Smooth muscle cell (in vitro differentiated cells): ENCODE results near the gene UBE2QL1. TPM values are rescaled to one million over a fixed set of nuclear protein-coding genes. Genes with fewer than 3 reads are reported as not detected.

ENCODE experiments used
- DNase-seq: peaks from one replicate; lab custom pipeline; 2025; ENCODE audit not compliant: unreplicated experiment; lab: John Stamatoyannopoulos, UW
- H2AFZ ChIP-seq: fragments of 200-600 bp; sonication (generic); 2 replicates; pipeline ENCODE4 v1.6.0; 2016; ENCODE audit warnings: antibody characterized with exemption, low read depth, mild to moderate bottlenecking
- H3F3A ChIP-seq: fragments of 200-600 bp; sonication (generic); 2 replicates; pipeline ENCODE4 v1.6.0; 2017; ENCODE audit warnings: antibody characterized with exemption, low read depth
- H3K27ac ChIP-seq: fragments of 200-600 bp; sonication (generic); 2 replicates; pipeline ENCODE4 v1.5.1; 2016; ENCODE audit warnings: low read depth, mild to moderate bottlenecking
- H3K27me3 ChIP-seq: fragments of 200-600 bp; sonication (generic); 2 replicates; pipeline ENCODE4 v1.6.1; 2016; ENCODE audit warnings: low read depth, mild to moderate bottlenecking
- H3K36me3 ChIP-seq: fragments of 200-600 bp; sonication (generic); 2 replicates; pipeline ENCODE4 v1.5.1; 2016; ENCODE audit warnings: low read depth
- H3K4me1 ChIP-seq: fragments of 200-600 bp; sonication (generic); 2 replicates; pipeline ENCODE4 v1.5.1; 2016; ENCODE audit warnings: low read depth
- H3K4me2 ChIP-seq: fragments of 200-600 bp; sonication (generic); 2 replicates; pipeline ENCODE4 v1.6.0; 2016; ENCODE audit warnings: mild to moderate bottlenecking
- H3K4me3 ChIP-seq: fragments of 200-600 bp; sonication (generic); 2 replicates; pipeline ENCODE4 v1.5.1; 2016; ENCODE audit warnings: mild to moderate bottlenecking
- H3K79me2 ChIP-seq: fragments of 200-600 bp; sonication (generic); 2 replicates; pipeline ENCODE4 v1.6.0; 2016; ENCODE audit warnings: low read depth, mild to moderate bottlenecking
- H3K9ac ChIP-seq: fragments of 200-600 bp; sonication (generic); 2 replicates; pipeline ENCODE4 v1.6.0; 2016; ENCODE audit warnings: low read depth
- H3K9me3 ChIP-seq: fragments of 200-600 bp; sonication (generic); replicated peaks from 2 replicates; pipeline ENCODE4 v1.5.1; 2016; ENCODE audit warnings: low read depth
- H4K20me1 ChIP-seq: fragments of 200-600 bp; sonication (generic); 2 replicates; pipeline ENCODE4 v1.6.0; 2016; ENCODE audit warnings: low read depth
- CTCF ChIP-seq: fragments of 200-600 bp; sonication (generic); IDR thresholded peaks from 2 replicates; pipeline ENCODE4 v1.5.1; 2017; ENCODE audit warnings: borderline replicate concordance, mild to moderate bottlenecking, antibody characterized with exemption; ENCODE audit not compliant: insufficient read depth, poor library complexity, severe bottlenecking
- WGBS: methylation state at CpG from one replicate; pipeline ENCODE4 v1.1.7; 2016; ENCODE audit warnings: low lambda C conversion rate; 5-methylcytosine and 5-hydroxymethylcytosine counted together
- polyA plus RNA-seq: library from polyadenylated mRNA; unstranded; fragments of >200 nt; fragmentation: Nextera tagmentation; extraction: Ambion mirVana; gene quantifications from 2 replicates; pipeline ENCODE4 v1.2.1, GENCODE V29; 2016
- total RNA-seq: library from RNA; depleted of rRNA; stranded (reverse); fragments of >200 nt; gene quantifications from 2 replicates; pipeline ENCODE4 v1.2.3, GENCODE V29; 2014

Gene UBE2QL1
- total and polyA plus RNA-seq, 2 experiments from 2014 or later, result 1.2 to 1.3 TPM

GRCh38 chr5:6480133-6481051, 31.7 kb downstream of the UBE2QL1 start:
- Histone ChIP-seq H4K20me1 (no peaks in the 10 kb centered on the region), H3K9ac (no peak overlapping the region), H3K4me2 (no peak overlapping the region), H3K27me3 (peaks cover 8% of the 10 kb centered on the region), H3K79me2 (no peaks in the 10 kb centered on the region), H3K4me3 (no peak overlapping the region), H3K36me3 (no peaks in the 10 kb centered on the region), H2AFZ (no peak overlapping the region), H3K9me3 (no peaks in the 10 kb centered on the region), H3K27ac (no peak overlapping the region), H3K4me1 (no peaks in the 10 kb centered on the region), H3F3A (no peaks in the 10 kb centered on the region)
- 88% methylated on average over 15 of the region's 15 CpGs for WGBS
- DNase-seq, result no peak
- TF ChIP-seq CTCF, result no peak

- no peaks in the 10 kb centered on the region for H3K79me2 ChIP-seq
- no peak overlapping the region for H3K4me2 ChIP-seq
- no peaks in the 10 kb centered on the region for H3K9me3 ChIP-seq
- no peak overlapping the region for H3K9ac ChIP-seq
- no peak overlapping the region for H2AFZ ChIP-seq
- no peak overlapping the region for H3K27ac ChIP-seq
- H3K27me3 ChIP-seq, result peaks cover 18% of the 10 kb centered on the region
- DNase-seq, result no peak
- H3F3A ChIP-seq, result no peaks in the 10 kb centered on the region
- H4K20me1 ChIP-seq, result no peaks in the 10 kb centered on the region
- H3K4me1 ChIP-seq, result no peaks in the 10 kb centered on the region
- 92% methylated on average over 11 of the region's 11 CpGs for WGBS
- H3K36me3 ChIP-seq, result no peaks in the 10 kb centered on the region
- H3K4me3 ChIP-seq, result no peak overlapping the region
- no peak for TF ChIP-seq CTCF
Measured at GRCh38 chr5:6482735-6483134, 34.1 kb downstream of the UBE2QL1 start.

GRCh38 chr5:6483880-6484382, 35.3 kb downstream of the UBE2QL1 start:
- no peak for TF ChIP-seq CTCF

More at GRCh38 chr5:6483880-6484382, 35.3 kb downstream of the UBE2QL1 start:
- 91% methylated on average over 9 of the region's 9 CpGs for WGBS
- Histone ChIP-seq H3K27me3 (peaks cover 18% of the 10 kb centered on the region), H3K36me3 (no peaks in the 10 kb centered on the region), H3K27ac (no peak overlapping the region), H3K4me3 (no peak overlapping the region), H2AFZ (no peak overlapping the region), H4K20me1 (peaks cover 6% of the 10 kb centered on the region), H3K4me1 (no peaks in the 10 kb centered on the region), H3K9me3 (no peaks in the 10 kb centered on the region), H3K79me2 (no peaks in the 10 kb centered on the region), H3K4me2 (no peak overlapping the region), H3K9ac (no peak overlapping the region), H3F3A (no peaks in the 10 kb centered on the region)
- no peak for DNase-seq
